Hepatocyte (in vitro differentiated cells): ENCODE results near the gene RPS4Y1.

Source experiments
- CTCF ChIP-seq: fragments of 200-600 bp; sonication (generic); IDR thresholded peaks from 2 replicates; pipeline ENCODE4 v1.5.1; 2016; ENCODE audit warnings: antibody characterized with exemption, mild to moderate bottlenecking; ENCODE audit not compliant: poor library complexity
- EZH2 ChIP-seq: fragments of 200-600 bp; sonication (generic); IDR thresholded peaks from 2 replicates; pipeline ENCODE4 v1.6.1; 2016; ENCODE audit warnings: antibody characterized with exemption, mild to moderate bottlenecking, borderline replicate concordance

DNA sequence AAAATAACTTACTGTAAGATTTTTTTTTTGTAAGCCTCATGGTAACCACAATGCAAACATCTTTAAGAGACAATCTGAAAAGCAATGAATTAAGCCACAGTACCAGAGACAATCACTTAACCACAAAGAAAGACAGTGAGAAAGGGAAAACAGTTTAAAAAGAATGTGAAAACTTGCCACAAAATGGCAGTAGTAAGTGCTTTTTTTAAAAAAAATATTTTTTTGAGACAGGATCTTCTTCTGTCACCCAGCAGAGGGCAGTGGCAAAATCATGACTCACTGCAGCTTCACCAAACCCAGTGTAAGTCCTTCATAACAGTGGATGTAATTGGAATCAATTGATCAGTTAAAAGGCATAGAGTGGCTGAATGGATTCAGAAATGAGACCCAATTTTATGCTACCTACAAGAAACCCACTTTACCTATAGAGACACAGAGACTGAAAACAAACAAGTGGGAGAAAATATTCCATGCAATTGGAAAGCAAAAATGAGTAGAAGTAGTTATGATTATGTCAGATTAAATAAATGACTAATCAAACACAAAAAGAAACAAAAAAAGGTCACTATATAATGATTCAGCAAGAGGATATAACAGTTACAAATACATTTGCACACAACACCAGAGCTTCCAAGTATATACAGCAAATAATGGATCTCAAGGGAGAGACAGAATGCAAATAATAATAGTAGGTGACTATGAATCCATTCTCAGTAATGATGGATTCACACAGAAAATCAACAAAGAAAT is 71.8 kb downstream of the RPS4Y1 start:
- TF ChIP-seq CTCF (no peak), EZH2 (no peak)
